GM19023 (cell line): ENCODE data around the gene THOC6.
A peak's percentile ranks its signal among the peaks of the same experiment; 100 is the strongest.
"Not testable (repeated sequence)": the region's sequence is repeated elsewhere in the genome, so short reads cannot be mapped to it uniquely, and the experiment has no call there.

Experiments used
- ATAC-seq: cut with Tn5 transposase; IDR thresholded peaks from one replicate; pipeline ENCODE4 v1.9.1; 2021; ENCODE audit warnings: mild to moderate bottlenecking, moderate library complexity; ENCODE audit not compliant: unreplicated experiment

THOC6 gene

GRCh38 chr16:3052571-3053329 lies 28.9 kb downstream of the THOC6 start:
- ATAC-seq = not testable (repeated sequence)

- not testable (repeated sequence) for ATAC-seq
Observed at GRCh38 chr16:3053330-3053710, 29.5 kb downstream of the THOC6 start.

- no peak for ATAC-seq
Observed at GRCh38 chr16:3054965-3055733, 31.3 kb downstream of the THOC6 start.

GRCh38 chr16:3055734-3056115 lies 31.9 kb downstream of the THOC6 start:
- ATAC-seq = not testable (repeated sequence)

GRCh38 chr16:3056336-3057180 lies 32.7 kb downstream of the THOC6 start:
- ATAC-seq = no peak

GRCh38 chr16:3057181-3058138 lies 33.6 kb downstream of the THOC6 start:
- ATAC-seq = no peak

GRCh38 chr16:3058139-3059030 lies 34.5 kb downstream of the THOC6 start:
- peak; percentile 15 for ATAC-seq

GRCh38 chr16:3059041-3059722 lies 35.3 kb downstream of the THOC6 start:
- peak; percentile 81 for ATAC-seq

- no peak for ATAC-seq
Observed at GRCh38 chr16:3059723-3060242, 35.9 kb downstream of the THOC6 start.

- no peak for ATAC-seq
Observed at GRCh38 chr16:3060339-3061127, 36.7 kb downstream of the THOC6 start.

GRCh38 chr16:3062553-3062952 lies 38.7 kb downstream of the THOC6 start:
- no peak for ATAC-seq

GRCh38 chr16:3063625-3064386 lies 40.0 kb downstream of the THOC6 start:
- ATAC-seq = no peak

- ATAC-seq = no peak
Observed at GRCh38 chr16:3065069-3065741, 41.4 kb downstream of the THOC6 start, which contains the start of gene IL32. TSS of gene IL32 (plus strand) at chr16:3065640. CDS start at chr16:3065812, 172 bp downstream.

- no peak for ATAC-seq
Observed at GRCh38 chr16:3065742-3066439, 42.1 kb downstream of the THOC6 start.

GRCh38 chr16:3066440-3066748 lies 42.6 kb downstream of the THOC6 start:
- no peak for ATAC-seq

- no peak for ATAC-seq
Observed at GRCh38 chr16:3068487-3068886, 44.7 kb downstream of the THOC6 start.
